Measurements from ENCODE around the gene TMPRSS9. TPM values are rescaled to one million over a fixed set of nuclear protein-coding genes. Genes with fewer than 3 reads are reported as not detected.

TMPRSS9 gene
- total RNA-seq, 1 experiment from 2014 or later: not detected

DNA sequence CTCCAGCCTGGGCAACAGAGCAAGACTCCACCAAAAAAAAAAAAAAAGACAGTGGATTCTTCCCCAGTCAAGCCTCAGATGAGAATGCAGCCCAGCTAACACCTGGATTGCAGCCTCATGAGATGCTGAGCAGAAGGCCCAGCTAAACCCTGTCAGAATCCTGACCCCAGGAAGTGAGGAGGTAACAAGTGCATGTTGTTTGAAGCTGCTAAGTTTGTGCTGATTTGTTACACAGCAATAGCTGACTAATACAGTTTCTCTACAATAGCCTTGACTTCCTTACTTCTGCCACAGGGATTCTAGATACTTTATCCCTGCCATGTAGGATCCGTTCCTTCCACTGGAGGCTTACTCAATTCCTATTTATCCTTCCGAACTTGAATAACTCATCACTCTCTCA, 20.5 kb downstream of the TMPRSS9 start:
- Histone ChIP-seq H3F3A (ENCODE audit: low read length, unreplicated experiment) (no peaks in the 10 kb centered on the region), H3K9ac (ENCODE audit: low read length) (no peak overlapping the region), H3K4me2 (ENCODE audit: low read length) (no peak overlapping the region), H3K9me3 (ENCODE audit: low read length) (no peaks in the 10 kb centered on the region), H4K20me1 (ENCODE audit: low read length) (no peaks in the 10 kb centered on the region), H3K4me1 (ENCODE audit: insufficient read depth, low read length) (0 out of 2 replicates have a peak, but pooled peaks cover 2% of the 10 kb centered on the region), H3K4me3 (ENCODE audit: low read length) (no peak overlapping the region), H3K27me3 (ENCODE audit: low read length) (no peaks in the 10 kb centered on the region), H3K9me2 (replicated peaks; ENCODE audit: low read length) (no peaks in the 10 kb centered on the region), H3K36me3 (ENCODE audit: low read depth, low read length) (no peaks in the 10 kb centered on the region), H3K27ac (ENCODE audit: low read length) (no peak overlapping the region), H3K79me2 (ENCODE audit: low read length) (no peaks in the 10 kb centered on the region), H2AFZ (ENCODE audit: low read length) (no peak overlapping the region)
- DNase-seq (no peak), ATAC-seq (no peak)
- ChIA-PET POLR2A (ENCODE audit: unreplicated experiment) (no interaction called here), CTCF (no interaction called here)
- no TSS peak for BruUV-seq (replicated peaks)
- TF ChIP-seq EZH2phosphoT487 (IDR thresholded peaks at IDR 0.05; ENCODE audit: borderline replicate concordance, low read length): no peak
- no peak for TF ChIP-seq EZH2 (IDR thresholded peaks at IDR 0.05; ENCODE audit: low read length, unreplicated experiment)
- TF ChIP-seq, protein P1, sequence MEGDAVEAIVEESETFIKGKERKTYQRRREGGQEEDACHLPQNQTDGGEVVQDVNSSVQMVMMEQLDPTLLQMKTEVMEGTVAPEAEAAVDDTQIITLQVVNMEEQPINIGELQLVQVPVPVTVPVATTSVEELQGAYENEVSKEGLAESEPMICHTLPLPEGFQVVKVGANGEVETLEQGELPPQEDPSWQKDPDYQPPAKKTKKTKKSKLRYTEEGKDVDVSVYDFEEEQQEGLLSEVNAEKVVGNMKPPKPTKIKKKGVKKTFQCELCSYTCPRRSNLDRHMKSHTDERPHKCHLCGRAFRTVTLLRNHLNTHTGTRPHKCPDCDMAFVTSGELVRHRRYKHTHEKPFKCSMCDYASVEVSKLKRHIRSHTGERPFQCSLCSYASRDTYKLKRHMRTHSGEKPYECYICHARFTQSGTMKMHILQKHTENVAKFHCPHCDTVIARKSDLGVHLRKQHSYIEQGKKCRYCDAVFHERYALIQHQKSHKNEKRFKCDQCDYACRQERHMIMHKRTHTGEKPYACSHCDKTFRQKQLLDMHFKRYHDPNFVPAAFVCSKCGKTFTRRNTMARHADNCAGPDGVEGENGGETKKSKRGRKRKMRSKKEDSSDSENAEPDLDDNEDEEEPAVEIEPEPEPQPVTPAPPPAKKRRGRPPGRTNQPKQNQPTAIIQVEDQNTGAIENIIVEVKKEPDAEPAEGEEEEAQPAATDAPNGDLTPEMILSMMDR (conservative IDR thresholded peaks at IDR 0.05; ENCODE audit: low read depth, low read length): no peak
- intact Hi-C loops (cut with micrococcal nuclease): no loop called here

DNA sequence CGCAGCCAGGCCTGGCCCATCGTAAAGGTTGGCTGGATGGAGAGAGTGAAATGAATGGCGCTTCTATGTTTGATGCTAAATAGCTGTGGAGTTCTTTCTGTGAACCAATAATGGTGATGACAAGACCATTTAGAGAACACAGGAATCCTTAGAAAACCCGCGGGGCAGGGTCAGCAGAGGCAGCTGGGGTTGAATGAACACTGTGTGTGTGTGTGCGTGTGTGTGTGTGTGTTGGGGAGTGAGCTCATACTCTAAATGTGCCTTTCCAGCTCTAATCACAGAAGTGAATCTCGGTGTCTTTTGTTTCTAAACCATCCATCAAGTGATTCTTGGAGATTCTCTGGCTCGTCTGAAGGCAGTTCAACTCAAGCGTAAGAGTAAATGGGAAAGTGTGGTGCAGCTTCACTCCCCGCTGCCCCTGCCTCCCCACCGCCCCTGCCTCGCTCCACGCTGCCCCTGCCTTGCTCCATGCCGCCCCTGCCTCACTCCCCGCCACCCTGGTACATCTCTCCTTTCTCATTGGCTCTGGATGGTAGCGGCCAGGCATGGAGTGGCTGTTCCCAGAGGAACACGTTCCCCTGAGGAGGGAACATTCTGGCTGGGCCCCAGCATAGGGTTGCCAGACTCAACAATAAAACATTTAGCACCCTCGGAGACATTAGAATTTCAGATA, 21.2 kb downstream of the TMPRSS9 start:
- CTCF ChIA-PET: interaction anchor here (0.6 kb wide), 1 partner anchor 226 kb away, joined by 3 read pairs; no protein-coding TSS in a partner anchor
- Histone ChIP-seq H4K20me1 (ENCODE audit: low read length) (no peaks in the 10 kb centered on the region), H3K36me3 (ENCODE audit: low read depth, low read length) (no peaks in the 10 kb centered on the region), H3K4me3 (ENCODE audit: low read length) (no peak overlapping the region), H3K4me1 (ENCODE audit: insufficient read depth, low read length) (0 out of 2 replicates have a peak, but pooled peaks cover 3% of the 10 kb centered on the region), H3F3A (ENCODE audit: low read length, unreplicated experiment) (no peaks in the 10 kb centered on the region), H3K9me2 (replicated peaks; ENCODE audit: low read length) (no peaks in the 10 kb centered on the region), H3K27me3 (ENCODE audit: low read length) (no peaks in the 10 kb centered on the region), H2AFZ (ENCODE audit: low read length) (no peak overlapping the region), H3K4me2 (ENCODE audit: low read length) (no peak overlapping the region), H3K79me2 (ENCODE audit: low read length) (no peaks in the 10 kb centered on the region), H3K27ac (ENCODE audit: low read length) (no peak overlapping the region), H3K9me3 (ENCODE audit: low read length) (no peaks in the 10 kb centered on the region), H3K9ac (ENCODE audit: low read length) (no peak overlapping the region)
- intact Hi-C loops (cut with micrococcal nuclease): no loop called here
- POLR2A ChIA-PET (ENCODE audit: unreplicated experiment): no interaction called here
- no peak for TF ChIP-seq EZH2phosphoT487 (IDR thresholded peaks at IDR 0.05; ENCODE audit: borderline replicate concordance, low read length)
- TF ChIP-seq EZH2 (IDR thresholded peaks at IDR 0.05; ENCODE audit: low read length, unreplicated experiment): no peak
- TF ChIP-seq, protein P1 (conservative IDR thresholded peaks at IDR 0.05; ENCODE audit: low read depth, low read length): no peak
- DNase-seq (no peak), ATAC-seq (no peak)
- no TSS peak for BruUV-seq (replicated peaks)

DNA sequence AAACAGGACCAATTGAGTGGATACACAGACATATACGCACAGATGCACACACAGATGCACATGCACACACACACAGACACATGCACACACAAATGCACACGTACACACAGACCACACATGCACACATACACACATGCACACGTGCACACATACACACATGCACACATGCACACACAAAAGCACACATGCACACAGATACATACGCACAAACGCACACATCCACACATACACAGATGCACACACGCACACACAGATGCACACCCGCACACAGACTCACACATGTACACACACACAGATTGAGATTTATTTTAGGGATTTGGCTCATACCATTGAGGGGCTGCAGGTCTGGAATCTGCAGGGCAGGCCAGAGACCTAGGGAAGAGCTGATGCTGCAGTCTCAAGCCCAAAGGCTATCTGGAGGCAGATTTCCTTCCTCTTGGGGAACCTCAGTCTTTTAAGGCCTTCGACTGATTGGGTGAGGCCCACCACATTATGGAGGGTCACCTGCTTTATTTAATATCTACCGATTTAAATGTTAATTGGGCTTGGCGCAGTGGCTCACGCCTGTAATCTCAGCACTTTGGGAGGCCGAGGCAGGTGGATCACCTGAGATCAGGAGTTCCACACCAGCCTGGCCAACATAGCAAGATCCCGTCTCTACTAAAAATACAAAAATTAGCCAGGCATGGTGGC, 22.6 kb downstream of the TMPRSS9 start:
- no peaks in the 10 kb centered on the region for H3K79me2 ChIP-seq (ENCODE audit: low read length)
- H3K9me2 ChIP-seq (replicated peaks; ENCODE audit: low read length): no peaks in the 10 kb centered on the region
- no peaks in the 10 kb centered on the region for H3F3A ChIP-seq (ENCODE audit: low read length, unreplicated experiment)
- intact Hi-C loops (cut with micrococcal nuclease): no loop called here
- H3K27ac ChIP-seq (ENCODE audit: low read length): no peak overlapping the region
- H3K27me3 ChIP-seq (ENCODE audit: low read length): no peaks in the 10 kb centered on the region
- H3K9ac ChIP-seq (ENCODE audit: low read length): no peak overlapping the region
- ATAC-seq (no peak), DNase-seq (no peak)
- TF ChIP-seq, protein P1 (conservative IDR thresholded peaks at IDR 0.05; ENCODE audit: low read depth, low read length): no peak
- TF ChIP-seq EZH2 (IDR thresholded peaks at IDR 0.05; ENCODE audit: low read length, unreplicated experiment) (no peak), EZH2phosphoT487 (IDR thresholded peaks at IDR 0.05; ENCODE audit: borderline replicate concordance, low read length) (no peak)
- no peak overlapping the region for H3K4me2 ChIP-seq (ENCODE audit: low read length)
- no peaks in the 10 kb centered on the region for H3K36me3 ChIP-seq (ENCODE audit: low read depth, low read length)
- ChIA-PET CTCF (no interaction called here), POLR2A (ENCODE audit: unreplicated experiment) (no interaction called here)
- H4K20me1 ChIP-seq (ENCODE audit: low read length): no peaks in the 10 kb centered on the region
- H3K9me3 ChIP-seq (ENCODE audit: low read length): no peaks in the 10 kb centered on the region
- no TSS peak for BruUV-seq (replicated peaks)
- H3K4me3 ChIP-seq (ENCODE audit: low read length): no peak overlapping the region
- H3K4me1 ChIP-seq (ENCODE audit: insufficient read depth, low read length): 0 out of 2 replicates have a peak, but pooled peaks cover 3% of the 10 kb centered on the region
- no peak overlapping the region for H2AFZ ChIP-seq (ENCODE audit: low read length)

All from PC-3 (cell line).